ENCODE measurements around the gene DDX5. TPM values are rescaled to one million over a fixed set of nuclear protein-coding genes. Genes with fewer than 3 reads are reported as not detected.

DDX5 gene
- total RNA-seq, 6 experiments from 2014 or later: 218 to 431 (median 344) TPM

- 83% methylated on average over 7 of the region's 13 CpGs for WGBS (ENCODE audit: insufficient coverage, low coverage, low lambda C conversion rate, missing lambda C conversion rate)
- Histone ChIP-seq H3K4me3 (no peak overlapping the region), H3K9me3 (no peaks in the 10 kb centered on the region), H3K36me3 (peaks cover 0 to 29% (median 5%) of the 10 kb centered on the region in 4 donors), H3K4me1 (peaks cover 0 to 15% (median 5%) of the 10 kb centered on the region in 4 donors), H3K27ac (no peak overlapping the region), H3K27me3 (no peaks in the 10 kb centered on the region)
- DNase-seq (no peak), ATAC-seq (peak; percentile 66 to 81 (median 73))
- intact Hi-C loops (cut with DNase I): no loop called here
- TF ChIP-seq POLR2A (IDR thresholded peaks at IDR 0.05): no peak
- TF ChIP-seq CTCF (IDR thresholded peaks at IDR 0.05): peak; percentile 54 to 60 (median 57)
Observed at GRCh38 chr17:64491034-64491860, 14.8 kb downstream of the DDX5 start.

GRCh38 chr17:64488301-64488700, 17.8 kb downstream of the DDX5 start:
- 100% methylated on average over 2 of the region's 2 CpGs for WGBS (ENCODE audit: insufficient coverage, low coverage, low lambda C conversion rate, missing lambda C conversion rate)
- peaks cover 0 to 36% (median 7%) of the 10 kb centered on the region in 4 donors for H3K36me3 ChIP-seq
- intact Hi-C loops (cut with DNase I): no loop called here

GRCh38 chr17:64484380-64484779, 21.7 kb downstream of the DDX5 start:
- Histone ChIP-seq H3K4me1 (no peaks in the 10 kb centered on the region), H3K27me3 (no peaks in the 10 kb centered on the region), H3K4me3 (no peak overlapping the region), H3K27ac (no peak overlapping the region), H3K9me3 (no peaks in the 10 kb centered on the region), H3K36me3 (peaks cover 0 to 27% (median 4%) of the 10 kb centered on the region in 4 donors)
- TF ChIP-seq POLR2A (IDR thresholded peaks at IDR 0.05) (no peak), CTCF (IDR thresholded peaks at IDR 0.05) (no peak)
- no peak for DNase-seq
- intact Hi-C loops (cut with DNase I): no loop called here
- 83% methylated on average over 3 of the region's 3 CpGs for WGBS (ENCODE audit: insufficient coverage, low coverage, low lambda C conversion rate, missing lambda C conversion rate)
- no peak for ATAC-seq

More at GRCh38 chr17:64488301-64488700, 17.8 kb downstream of the DDX5 start:
- Histone ChIP-seq H3K9me3 (no peaks in the 10 kb centered on the region), H3K27ac (no peak overlapping the region), H3K4me1 (no peaks in the 10 kb centered on the region), H3K4me3 (no peak overlapping the region), H3K27me3 (no peaks in the 10 kb centered on the region)
- no peak for ATAC-seq
- TF ChIP-seq CTCF (IDR thresholded peaks at IDR 0.05): no peak
- TF ChIP-seq POLR2A (IDR thresholded peaks at IDR 0.05): no peak
- DNase-seq: no peak

DNA sequence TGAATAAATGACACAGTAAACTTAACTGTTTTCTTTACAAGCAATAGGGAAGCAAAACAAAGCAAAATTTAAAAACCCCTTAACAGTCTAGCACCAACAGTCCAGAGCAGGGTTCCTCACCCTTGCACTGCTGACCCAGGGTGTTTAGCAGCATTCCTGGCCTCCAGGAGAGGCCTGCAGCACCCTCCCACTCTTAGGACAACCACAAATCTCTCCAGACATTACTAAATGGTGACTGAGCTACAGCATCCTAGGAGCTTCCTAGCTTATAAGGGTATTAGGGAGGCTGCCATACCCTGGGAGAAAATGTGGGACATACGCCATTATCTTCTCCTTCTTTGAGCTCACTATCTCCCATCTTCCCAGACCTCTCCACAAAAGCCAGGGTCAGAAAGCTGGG, 25.1 kb downstream of the DDX5 start:
- no peaks in the 10 kb centered on the region for H3K27me3 ChIP-seq
- WGBS (ENCODE audit: insufficient coverage, low coverage, low lambda C conversion rate, missing lambda C conversion rate): 100% methylated on average over 1 of the region's 1 CpG
- ATAC-seq: no peak
- H3K27ac ChIP-seq: no peak overlapping the region
- no peak overlapping the region for H3K4me3 ChIP-seq
- peaks cover 0 to 22% (median 4%) of the 10 kb centered on the region in 4 donors for H3K36me3 ChIP-seq
- H3K9me3 ChIP-seq: no peaks in the 10 kb centered on the region
- DNase-seq: no peak
- intact Hi-C loops (cut with DNase I): no loop called here
- no peaks in the 10 kb centered on the region for H3K4me1 ChIP-seq
- TF ChIP-seq CTCF (IDR thresholded peaks at IDR 0.05) (no peak), POLR2A (IDR thresholded peaks at IDR 0.05) (no peak)

Measured in right lobe of liver (tissue), 6 donors.